Glutamatergic neuron (in vitro differentiated cells): Measurements from ENCODE around the gene MANEAL. TPM values are rescaled to one million over a fixed set of nuclear protein-coding genes. Genes with fewer than 3 reads are reported as not detected.

Experiments
- DNase-seq: peaks from one replicate; pipeline ENCODE4 v3.0.0; 2022
- H3K27ac Mint-ChIP-seq: one replicate; pipeline ENCODE4 v1.8.0; 2020; ENCODE audit warnings: mild to moderate bottlenecking, mixed read lengths, inconsistent platforms; ENCODE audit not compliant: unreplicated experiment
- H3K27me3 Mint-ChIP-seq: one replicate; pipeline ENCODE4 v1.8.0; 2020; ENCODE audit warnings: mild to moderate bottlenecking, moderate library complexity, mixed read lengths, inconsistent platforms; ENCODE audit not compliant: unreplicated experiment
- H3K36me3 Mint-ChIP-seq: one replicate; pipeline ENCODE4 v1.8.0; 2020; ENCODE audit warnings: mild to moderate bottlenecking, mixed read lengths, inconsistent platforms; ENCODE audit not compliant: unreplicated experiment
- H3K4me1 Mint-ChIP-seq: one replicate; pipeline ENCODE4 v1.8.0; 2020; ENCODE audit warnings: mild to moderate bottlenecking, low read depth, mixed read lengths, inconsistent platforms; ENCODE audit not compliant: unreplicated experiment
- H3K4me3 Mint-ChIP-seq: one replicate; pipeline ENCODE4 v1.8.0; 2020; ENCODE audit warnings: mild to moderate bottlenecking, mixed read lengths, inconsistent platforms; ENCODE audit not compliant: unreplicated experiment
- H3K9me3 Mint-ChIP-seq: one replicate; pipeline ENCODE4 v1.8.0; 2020; ENCODE audit warnings: mild to moderate bottlenecking, moderate library complexity, mixed read lengths, inconsistent platforms; ENCODE audit not compliant: unreplicated experiment
- CTCF ChIP-seq: fragments of 200-600 bp; sonication (generic); IDR thresholded peaks from one replicate; pipeline ENCODE4 v1.5.0; 2021; ENCODE audit not compliant: partially characterized antibody, unreplicated experiment
- total RNA-seq: library from RNA; stranded (reverse); fragmentation: NEBNext Ultra II Directional; extraction: Animal tissue kit (Norgen Biotek cat#: 25700); gene quantifications from one replicate; pipeline ENCODE4 v1.2.1, GENCODE V29; 2021; ENCODE audit not compliant: unreplicated experiment

MANEAL gene
- total RNA-seq, 1 donor from 2014 or later = 112 TPM

- no peak for DNase-seq
- Mint-ChIP-seq H3K9me3 (no peaks in the 10 kb centered on the region), H3K27me3 (peaks cover 13% of the 10 kb centered on the region), H3K27ac (no peak overlapping the region), H3K4me1 (no peaks in the 10 kb centered on the region), H3K4me3 (no peak overlapping the region), H3K36me3 (no peaks in the 10 kb centered on the region)
- no peak for TF ChIP-seq CTCF
These were observed 34.2 kb upstream of the MANEAL start for GRCh38 chr1:37759451-37759850.

GRCh38 chr1:37761416-37762095 is 32.1 kb upstream of the MANEAL start:
- peaks cover 14% of the 10 kb centered on the region for H3K27me3 Mint-ChIP-seq
- H3K36me3 Mint-ChIP-seq = no peaks in the 10 kb centered on the region
- no peak overlapping the region for H3K4me3 Mint-ChIP-seq
- no peaks in the 10 kb centered on the region for H3K9me3 Mint-ChIP-seq
- H3K27ac Mint-ChIP-seq = no peak overlapping the region
- DNase-seq = no peak
- TF ChIP-seq CTCF = no peak
- peaks cover 5% of the 10 kb centered on the region for H3K4me1 Mint-ChIP-seq

GRCh38 chr1:37762516-37762915 is 31.1 kb upstream of the MANEAL start:
- Mint-ChIP-seq H3K4me3 (no peak overlapping the region), H3K9me3 (no peaks in the 10 kb centered on the region), H3K4me1 (peaks cover 11% of the 10 kb centered on the region), H3K27me3 (peaks cover 18% of the 10 kb centered on the region), H3K27ac (no peak overlapping the region), H3K36me3 (no peaks in the 10 kb centered on the region)
- DNase-seq = no peak
- no peak for TF ChIP-seq CTCF

- H3K36me3 Mint-ChIP-seq = no peaks in the 10 kb centered on the region
- TF ChIP-seq CTCF = no peak
- DNase-seq = no peak
- no peak overlapping the region for H3K27ac Mint-ChIP-seq
- H3K27me3 Mint-ChIP-seq = peaks cover 18% of the 10 kb centered on the region
- peak overlapping the region; percentile 99 for H3K4me3 Mint-ChIP-seq
- peaks cover 11% of the 10 kb centered on the region for H3K4me1 Mint-ChIP-seq
- H3K9me3 Mint-ChIP-seq = no peaks in the 10 kb centered on the region
These were observed 29.7 kb upstream of the MANEAL start for GRCh38 chr1:37763791-37764413.

GRCh38 chr1:37764414-37764825 is 29.2 kb upstream of the MANEAL start:
- TF ChIP-seq CTCF = no peak
- Mint-ChIP-seq H3K9me3 (no peaks in the 10 kb centered on the region), H3K4me3 (peak overlapping the region; percentile 99), H3K4me1 (peaks cover 11% of the 10 kb centered on the region), H3K36me3 (no peaks in the 10 kb centered on the region), H3K27me3 (peaks cover 20% of the 10 kb centered on the region), H3K27ac (no peak overlapping the region)
- peak; percentile 49 for DNase-seq
